Nephron (organoid): ENCODE data around the gene PNMT.

Experiments
- H3K27ac Mint-ChIP-seq, 3 experiments: 2 replicates each; pipeline ENCODE4 v1.8.0; 2020; ENCODE audit warnings: mixed read lengths in 3 of 3, mild to moderate bottlenecking in 2 of 3, moderate library complexity in 1 of 3
- H3K27me3 Mint-ChIP-seq: 2 replicates; pipeline ENCODE4 v1.8.0; 2021; ENCODE audit warnings: low read depth, mild to moderate bottlenecking, moderate library complexity, mixed read lengths
- H3K36me3 Mint-ChIP-seq: 2 replicates; pipeline ENCODE4 v1.8.0; 2020; ENCODE audit warnings: low read depth, mixed read lengths
- H3K4me1 Mint-ChIP-seq: 2 replicates; pipeline ENCODE4 v1.8.0; 2020; ENCODE audit warnings: mixed read lengths
- H3K4me3 Mint-ChIP-seq, 3 experiments: 2 replicates each; pipeline ENCODE4 v1.8.0; 2020; ENCODE audit warnings: mild to moderate bottlenecking in 3 of 3, mixed read lengths in 3 of 3, moderate library complexity in 2 of 3
- H3K9me3 Mint-ChIP-seq: 2 replicates; pipeline ENCODE4 v1.8.0; 2020; ENCODE audit warnings: mixed read lengths
- CTCF ChIP-seq, 3 experiments: fragments of 200-600 bp; sonication (generic); IDR thresholded peaks; one replicate each; pipeline ENCODE4 v1.5.0; 2021; ENCODE audit warnings: antibody characterized with exemption in 3 of 3; ENCODE audit not compliant: unreplicated experiment in 3 of 3

The PNMT gene

GRCh38 chr17:39667945-39668924 is at the start of gene PNMT:
PNMT (plus strand) TSS chr17:39668453; CDS start chr17:39668476, 23 bp downstream.
- peaks cover 5% of the 10 kb centered on the region for H3K4me1 Mint-ChIP-seq
- H3K27ac Mint-ChIP-seq: no peak within 1 kb of the TSS
- no peaks in the 10 kb centered on the region for H3K9me3 Mint-ChIP-seq
- H3K4me3 Mint-ChIP-seq: peak within 1 kb of the TSS; percentile 12 to 74 (median 62)
- peak; percentile 47 to 68 (median 62) for TF ChIP-seq CTCF (IDR thresholded peaks at IDR 0.05; ENCODE audit: unreplicated experiment in 3 of 3)
- H3K36me3 Mint-ChIP-seq: no peaks in the 10 kb centered on the region
- H3K27me3 Mint-ChIP-seq: peaks cover 65% of the 10 kb centered on the region

GRCh38 chr17:39618956-39619785 is 49.1 kb upstream of the PNMT start:
- Mint-ChIP-seq H3K4me1 (peaks cover 7% of the 10 kb centered on the region), H3K4me3 (peak overlapping the region; percentile 51 to 73 (median 70)), H3K36me3 (no peaks in the 10 kb centered on the region), H3K27me3 (peaks cover 79% of the 10 kb centered on the region), H3K27ac (no peak overlapping the region), H3K9me3 (no peaks in the 10 kb centered on the region)
- TF ChIP-seq CTCF (IDR thresholded peaks at IDR 0.05; ENCODE audit: unreplicated experiment in 3 of 3): no peak

GRCh38 chr17:39619786-39620101 is 48.5 kb upstream of the PNMT start:
- H3K27me3 Mint-ChIP-seq: peaks cover 78% of the 10 kb centered on the region
- no peaks in the 10 kb centered on the region for H3K9me3 Mint-ChIP-seq
- no peak overlapping the region for H3K27ac Mint-ChIP-seq
- peaks cover 8% of the 10 kb centered on the region for H3K4me1 Mint-ChIP-seq
- H3K4me3 Mint-ChIP-seq: peak overlapping the region in 1 of 3 experiments; percentile 73
- no peaks in the 10 kb centered on the region for H3K36me3 Mint-ChIP-seq
- TF ChIP-seq CTCF (IDR thresholded peaks at IDR 0.05; ENCODE audit: unreplicated experiment in 3 of 3): no peak

GRCh38 chr17:39621523-39622379 is 46.5 kb upstream of the PNMT start:
- Mint-ChIP-seq H3K4me1 (peaks cover 25% of the 10 kb centered on the region), H3K4me3 (peak overlapping the region; percentile 16 to 52 (median 17)), H3K9me3 (no peaks in the 10 kb centered on the region), H3K27ac (peak overlapping the region in 1 of 3 experiments; percentile 4), H3K36me3 (no peaks in the 10 kb centered on the region), H3K27me3 (peaks cover 78% of the 10 kb centered on the region)
- TF ChIP-seq CTCF (IDR thresholded peaks at IDR 0.05; ENCODE audit: unreplicated experiment in 3 of 3): peak; percentile 99 to 100 (median 100)

- Mint-ChIP-seq H3K9me3 (no peaks in the 10 kb centered on the region), H3K36me3 (no peaks in the 10 kb centered on the region), H3K4me3 (peak overlapping the region in 2 of 3 experiments; percentile 17 to 52), H3K27me3 (peaks cover 74% of the 10 kb centered on the region), H3K27ac (no peak overlapping the region), H3K4me1 (peaks cover 25% of the 10 kb centered on the region)
- no peak for TF ChIP-seq CTCF (IDR thresholded peaks at IDR 0.05; ENCODE audit: unreplicated experiment in 3 of 3)
Observed at GRCh38 chr17:39622380-39623006, 45.8 kb upstream of the PNMT start.
